Stimulated activated CD4-positive, alpha-beta T cell treated with anti-CD3 and anti-CD28 coated beads, Interleukin-15, amount 100 ng/mL, for 24 hours (primary cell): ENCODE measurements around the gene TRIO.

Experiments used
- DNase-seq: peaks from one replicate; pipeline ENCODE4 v3.0.0-alpha.2; 2020

Gene TRIO

GRCh38 chr5:14308384-14309154, 165.4 kb downstream of the TRIO start:
- no peak for DNase-seq

GRCh38 chr5:14309199-14309598, 166.1 kb downstream of the TRIO start:
- no peak for DNase-seq

GRCh38 chr5:14309878-14310531, 166.9 kb downstream of the TRIO start:
- DNase-seq: no peak

- no peak for DNase-seq
Measured at GRCh38 chr5:14310901-14311300, 167.8 kb downstream of the TRIO start.

GRCh38 chr5:14313986-14314690, 171.0 kb downstream of the TRIO start:
- DNase-seq: no peak

GRCh38 chr5:14316471-14316870, 173.3 kb downstream of the TRIO start:
- DNase-seq: no peak

GRCh38 chr5:14319102-14319501, 176.0 kb downstream of the TRIO start:
- DNase-seq: no peak

GRCh38 chr5:14321936-14322335, 178.8 kb downstream of the TRIO start:
- no peak for DNase-seq

- no peak for DNase-seq
Measured at GRCh38 chr5:14322437-14323187, 179.5 kb downstream of the TRIO start.

GRCh38 chr5:14323466-14323865, 180.3 kb downstream of the TRIO start:
- no peak for DNase-seq

GRCh38 chr5:14325369-14325768, 182.2 kb downstream of the TRIO start:
- DNase-seq: no peak

- DNase-seq: no peak
Measured at GRCh38 chr5:14326035-14326903, 183.1 kb downstream of the TRIO start.

GRCh38 chr5:14327624-14328023, 184.5 kb downstream of the TRIO start:
- DNase-seq: no peak

- DNase-seq: no peak
Measured at GRCh38 chr5:14328144-14328543, 185.0 kb downstream of the TRIO start.

- DNase-seq: no peak
Measured at GRCh38 chr5:14330291-14330690, 187.1 kb downstream of the TRIO start.

- no peak for DNase-seq
Measured at GRCh38 chr5:14330729-14331385, 187.7 kb downstream of the TRIO start.

- no peak for DNase-seq
Measured at GRCh38 chr5:14331386-14331781, 188.2 kb downstream of the TRIO start.

GRCh38 chr5:14332038-14332631, 189.0 kb downstream of the TRIO start:
- DNase-seq: no peak

- no peak for DNase-seq
Measured at GRCh38 chr5:14332746-14333145, 189.6 kb downstream of the TRIO start.

- DNase-seq: no peak
Measured at GRCh38 chr5:14337593-14337992, 194.5 kb downstream of the TRIO start.

GRCh38 chr5:14339468-14339867, 196.3 kb downstream of the TRIO start:
- no peak for DNase-seq
